Measurements from ENCODE around the gene PICK1.

- TF ChIP-seq, protein P1, sequence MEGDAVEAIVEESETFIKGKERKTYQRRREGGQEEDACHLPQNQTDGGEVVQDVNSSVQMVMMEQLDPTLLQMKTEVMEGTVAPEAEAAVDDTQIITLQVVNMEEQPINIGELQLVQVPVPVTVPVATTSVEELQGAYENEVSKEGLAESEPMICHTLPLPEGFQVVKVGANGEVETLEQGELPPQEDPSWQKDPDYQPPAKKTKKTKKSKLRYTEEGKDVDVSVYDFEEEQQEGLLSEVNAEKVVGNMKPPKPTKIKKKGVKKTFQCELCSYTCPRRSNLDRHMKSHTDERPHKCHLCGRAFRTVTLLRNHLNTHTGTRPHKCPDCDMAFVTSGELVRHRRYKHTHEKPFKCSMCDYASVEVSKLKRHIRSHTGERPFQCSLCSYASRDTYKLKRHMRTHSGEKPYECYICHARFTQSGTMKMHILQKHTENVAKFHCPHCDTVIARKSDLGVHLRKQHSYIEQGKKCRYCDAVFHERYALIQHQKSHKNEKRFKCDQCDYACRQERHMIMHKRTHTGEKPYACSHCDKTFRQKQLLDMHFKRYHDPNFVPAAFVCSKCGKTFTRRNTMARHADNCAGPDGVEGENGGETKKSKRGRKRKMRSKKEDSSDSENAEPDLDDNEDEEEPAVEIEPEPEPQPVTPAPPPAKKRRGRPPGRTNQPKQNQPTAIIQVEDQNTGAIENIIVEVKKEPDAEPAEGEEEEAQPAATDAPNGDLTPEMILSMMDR (IDR thresholded peaks at IDR 0.05; ENCODE audit: extremely low read depth in 1 of 2, insufficient read depth in 1 of 2, low read depth in 1 of 2, low read length in 2 of 2) = no peak
- TF ChIP-seq, protein P2, sequence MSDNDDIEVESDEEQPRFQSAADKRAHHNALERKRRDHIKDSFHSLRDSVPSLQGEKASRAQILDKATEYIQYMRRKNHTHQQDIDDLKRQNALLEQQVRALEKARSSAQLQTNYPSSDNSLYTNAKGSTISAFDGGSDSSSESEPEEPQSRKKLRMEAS (IDR thresholded peaks at IDR 0.05; ENCODE audit: insufficient read depth, insufficient read length) = no peak
- TF ChIP-seq EZH2 (IDR thresholded peaks at IDR 0.05; ENCODE audit: borderline replicate concordance, low read depth, low read length, severe bottlenecking) (no peak), POLR2A (IDR thresholded peaks at IDR 0.05; ENCODE audit: low read depth, low read length) (no peak), MYC (IDR thresholded peaks at IDR 0.05; ENCODE audit: low read depth, low read length) (no peak), POLR2AphosphoS5 (IDR thresholded peaks at IDR 0.05; ENCODE audit: insufficient read depth, low read depth, low read length) (no peak)
Observed at GRCh38 chr22:38112381-38112780, 55.2 kb downstream of the PICK1 start.
